HL-60/S4 (cell line): Measurements from ENCODE around the gene HTR1D.
"Not testable (repeated sequence)": the region's sequence is repeated elsewhere in the genome, so short reads cannot be mapped to it uniquely, and the experiment has no call there.

Source experiments
- in situ Hi-C: fragments of 300-500 bp; cut with MboI; formaldehyde crosslinking; loops from 2 replicates; pipeline ENCODE4 v1.14.3; 2022; ENCODE audit warnings: low sequenced_read_pairs

The HTR1D gene

GRCh38 chr1:23217421-23218115 is at the start of gene HTR1D:
HTR1D (minus strand) TSS chr1:23217502; CDS start chr1:23194219, 23,283 bp downstream.
- in situ Hi-C loops: no loop called here

- in situ Hi-C loops: no loop called here
Observed at GRCh38 chr1:23263380-23263887, 46.1 kb upstream of the HTR1D start.

- in situ Hi-C loops: not testable (repeated sequence)
Observed at GRCh38 chr1:23258082-23258481, 40.8 kb upstream of the HTR1D start.

GRCh38 chr1:23257371-23257770 is 40.1 kb upstream of the HTR1D start:
- in situ Hi-C loops: not testable (repeated sequence)

- in situ Hi-C loops: no loop called here
Observed at GRCh38 chr1:23254584-23254983, 37.3 kb upstream of the HTR1D start.

GRCh38 chr1:23251812-23252211 is 34.5 kb upstream of the HTR1D start:
- in situ Hi-C loops: no loop called here

GRCh38 chr1:23249787-23250454 is 32.6 kb upstream of the HTR1D start:
- in situ Hi-C loops: no loop called here

- in situ Hi-C loops: no loop called here
Observed at GRCh38 chr1:23247276-23247675, 30.0 kb upstream of the HTR1D start.

- in situ Hi-C loops: no loop called here
Observed at GRCh38 chr1:23246274-23246673, 29.0 kb upstream of the HTR1D start.

GRCh38 chr1:23244256-23244761 is 27.0 kb upstream of the HTR1D start:
- in situ Hi-C loops: no loop called here

GRCh38 chr1:23242414-23242813 is 25.1 kb upstream of the HTR1D start:
- in situ Hi-C loops: no loop called here

GRCh38 chr1:23239638-23240295 is 22.5 kb upstream of the HTR1D start:
- in situ Hi-C loops: no loop called here

GRCh38 chr1:23238565-23238964 is 21.3 kb upstream of the HTR1D start:
- in situ Hi-C loops: no loop called here

- in situ Hi-C loops: no loop called here
Observed at GRCh38 chr1:23237508-23237907, 20.2 kb upstream of the HTR1D start.

- in situ Hi-C loops: no loop called here
Observed at GRCh38 chr1:23227806-23228205, 10.5 kb upstream of the HTR1D start.

GRCh38 chr1:23224739-23225648 is 7.7 kb upstream of the HTR1D start:
- in situ Hi-C loops: no loop called here

- in situ Hi-C loops: not testable (repeated sequence)
Observed at GRCh38 chr1:23223963-23224362, 6.7 kb upstream of the HTR1D start.

GRCh38 chr1:23223490-23223951 is 6.2 kb upstream of the HTR1D start:
- in situ Hi-C loops: not testable (repeated sequence)

GRCh38 chr1:23222742-23223141 is 5.4 kb upstream of the HTR1D start:
- in situ Hi-C loops: no loop called here

GRCh38 chr1:23222331-23222730 is 5.0 kb upstream of the HTR1D start:
- in situ Hi-C loops: no loop called here
